GM18526 (cell line): ENCODE measurements around the gene SIM2.

Experiments
- POLR2A ChIP-seq: IDR thresholded peaks from 3 replicates; pipeline ENCODE4 v1.6.1; 2011; ENCODE audit not compliant: insufficient read length; ENCODE audit errors: extremely low read depth

SIM2 gene

GRCh38 chr21:36678538-36678937 lies 20.4 kb upstream of the SIM2 start:
- no peak for TF ChIP-seq POLR2A

GRCh38 chr21:36681117-36681631 lies 17.7 kb upstream of the SIM2 start:
- no peak for TF ChIP-seq POLR2A

GRCh38 chr21:36684957-36685714 lies 13.8 kb upstream of the SIM2 start:
- no peak for TF ChIP-seq POLR2A

GRCh38 chr21:36686955-36687354 lies 12.0 kb upstream of the SIM2 start:
- no peak for TF ChIP-seq POLR2A

GRCh38 chr21:36688324-36688723 lies 10.6 kb upstream of the SIM2 start:
- no peak for TF ChIP-seq POLR2A

GRCh38 chr21:36689324-36689723 lies 9.6 kb upstream of the SIM2 start:
- TF ChIP-seq POLR2A, result no peak

- TF ChIP-seq POLR2A, result no peak
Measured at GRCh38 chr21:36690628-36691554, 8.0 kb upstream of the SIM2 start.

- TF ChIP-seq POLR2A, result no peak
Measured at GRCh38 chr21:36691555-36692041, 7.3 kb upstream of the SIM2 start.

GRCh38 chr21:36692114-36692834 lies 6.6 kb upstream of the SIM2 start:
- no peak for TF ChIP-seq POLR2A

- TF ChIP-seq POLR2A, result no peak
Measured at GRCh38 chr21:36692835-36693488, 6.0 kb upstream of the SIM2 start.

- no peak for TF ChIP-seq POLR2A
Measured at GRCh38 chr21:36693489-36694030, 5.4 kb upstream of the SIM2 start.

- no peak for TF ChIP-seq POLR2A
Measured at GRCh38 chr21:36694031-36694515, 4.8 kb upstream of the SIM2 start.

- no peak for TF ChIP-seq POLR2A
Measured at GRCh38 chr21:36694593-36695282, 4.2 kb upstream of the SIM2 start.

- no peak for TF ChIP-seq POLR2A
Measured at GRCh38 chr21:36695283-36695634, 3.7 kb upstream of the SIM2 start.
